Muscle of leg (tissue), 11 donors: Measurements from ENCODE around the gene STXBP3. TPM values are rescaled to one million over a fixed set of nuclear protein-coding genes. Genes with fewer than 3 reads are reported as not detected.
"Not testable (repeated sequence)": the region's sequence is repeated elsewhere in the genome, so short reads cannot be mapped to it uniquely, and the experiment has no call there.

Experiments used
- DNase-seq: peaks from one replicate; pipeline ENCODE4 v3.0.0; 2013
- H3K27ac ChIP-seq: one replicate; pipeline ENCODE4 v1.5.1; 2013; ENCODE audit warnings: mild to moderate bottlenecking, low read length, control low read depth
- H3K27me3 ChIP-seq: one replicate; pipeline ENCODE4 v1.6.1; 2013; ENCODE audit warnings: low read length; ENCODE audit not compliant: control insufficient read depth, insufficient read depth
- H3K36me3 ChIP-seq: one replicate; pipeline ENCODE4 v1.6.1; 2013; ENCODE audit warnings: low read length; ENCODE audit not compliant: control insufficient read depth, insufficient read depth
- H3K4me1 ChIP-seq: one replicate; pipeline ENCODE4 v1.6.1; 2013; ENCODE audit warnings: low read length; ENCODE audit not compliant: control insufficient read depth, insufficient read depth
- H3K4me3 ChIP-seq: one replicate; pipeline ENCODE4 v1.5.1; 2013; ENCODE audit warnings: low read length, control low read depth
- H3K9me3 ChIP-seq: replicated peaks from 2 replicates; pipeline ENCODE4 v1.6.1; 2013; ENCODE audit warnings: low read depth, low read length; ENCODE audit not compliant: control insufficient read depth
- WGBS: methylation state at CpG from one replicate; pipeline ENCODE4 v1.1.5; 2013; ENCODE audit warnings: missing lambda C conversion rate; ENCODE audit not compliant: insufficient coverage; 5-methylcytosine and 5-hydroxymethylcytosine counted together
- polyA plus RNA-seq, 8 donors: library from polyadenylated mRNA; unstranded; fragments of 120-200 nt; gene quantifications; one replicate each; pipeline versions ENCODE4 v1.2.1 to v1.2.3, GENCODE V29; 2013; ENCODE audit warnings: inconsistent platforms in 1 of 8, low replicate concordance in 1 of 8; ENCODE audit not compliant: insufficient read length in 8 of 8, insufficient read depth in 1 of 8
- total RNA-seq: library from RNA; stranded (reverse); fragments of 120-200 nt; gene quantifications from one replicate; pipeline ENCODE4 v1.2.4, GENCODE V29; 2013

Gene STXBP3
- total and polyA plus RNA-seq, 9 donors, result 23.7 to 32.9 (median 27.4) TPM

- Histone ChIP-seq H3K27me3 (no peaks in the 10 kb centered on the region), H3K4me1 (no peaks in the 10 kb centered on the region), H3K27ac (no peak overlapping the region), H3K9me3 (no peaks in the 10 kb centered on the region), H3K36me3 (peaks cover 7% of the 10 kb centered on the region), H3K4me3 (no peak overlapping the region)
- DNase-seq, result no peak
These were observed 12.3 kb downstream of the STXBP3 start for GRCh38 chr1:108758796-108759195.

GRCh38 chr1:108767115-108767514, 20.6 kb downstream of the STXBP3 start:
- no CpG with 5 or more reads among the region's 1 CpG for WGBS
- peak overlapping the region; percentile 6 for H3K27ac ChIP-seq
- no peaks in the 10 kb centered on the region for H3K9me3 ChIP-seq
- DNase-seq, result no peak
- H3K4me1 ChIP-seq, result no peaks in the 10 kb centered on the region
- no peaks in the 10 kb centered on the region for H3K27me3 ChIP-seq
- H3K36me3 ChIP-seq, result peaks cover 22% of the 10 kb centered on the region
- no peak overlapping the region for H3K4me3 ChIP-seq

DNA sequence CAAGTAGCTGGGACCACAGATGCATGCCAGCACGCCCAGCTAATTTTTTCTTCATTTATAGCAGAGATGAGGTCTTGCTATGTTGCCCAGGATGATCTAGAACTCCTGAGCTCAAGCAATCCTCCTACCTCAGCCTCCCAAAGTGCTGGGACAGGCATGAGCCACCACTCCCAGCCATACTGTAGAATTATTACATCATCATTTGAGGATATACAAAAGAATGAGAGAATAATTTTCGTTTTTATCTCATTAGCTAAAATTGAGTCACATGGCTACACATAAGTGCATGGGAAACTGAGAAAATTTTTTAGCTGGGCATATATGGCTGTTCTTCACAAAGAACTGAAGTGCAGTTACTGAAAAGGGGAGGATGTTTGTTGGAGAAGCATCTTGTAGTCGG, 21.2 kb downstream of the STXBP3 start:
- H3K4me3 ChIP-seq, result no peak overlapping the region
- no peaks in the 10 kb centered on the region for H3K27me3 ChIP-seq
- peaks cover 22% of the 10 kb centered on the region for H3K36me3 ChIP-seq
- no peak overlapping the region for H3K27ac ChIP-seq
- no peaks in the 10 kb centered on the region for H3K9me3 ChIP-seq
- no CpG with 5 or more reads among the region's 3 CpGs for WGBS
- DNase-seq, result no peak
- no peaks in the 10 kb centered on the region for H3K4me1 ChIP-seq

DNA sequence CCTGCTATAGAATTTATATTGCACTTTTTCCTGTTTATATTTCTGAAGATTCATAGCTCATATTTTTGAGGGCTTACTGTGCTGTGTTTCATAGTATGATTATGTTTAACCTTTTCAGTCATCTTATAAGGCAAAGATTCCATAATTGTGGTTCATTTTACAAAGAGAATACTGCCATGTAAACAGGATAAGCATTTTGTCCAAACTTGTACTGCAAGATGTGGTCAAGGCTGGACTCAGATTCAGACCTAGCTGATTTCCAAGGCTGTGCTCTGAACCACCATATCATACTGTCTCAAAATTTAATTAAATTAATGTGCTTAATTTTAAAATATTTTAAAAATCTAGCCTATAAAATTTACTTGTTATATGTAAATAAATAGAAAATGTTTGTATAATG, 31.4 kb downstream of the STXBP3 start:
- H3K27me3 ChIP-seq, result no peaks in the 10 kb centered on the region
- H3K27ac ChIP-seq, result no peak overlapping the region
- no peak for DNase-seq
- H3K36me3 ChIP-seq, result peaks cover 12% of the 10 kb centered on the region
- no peaks in the 10 kb centered on the region for H3K9me3 ChIP-seq
- H3K4me3 ChIP-seq, result no peak overlapping the region
- H3K4me1 ChIP-seq, result no peaks in the 10 kb centered on the region

GRCh38 chr1:108779455-108779854, 33.0 kb downstream of the STXBP3 start:
- Histone ChIP-seq H3K27me3 (no peaks in the 10 kb centered on the region), H3K9me3 (no peaks in the 10 kb centered on the region), H3K4me3 (no peak overlapping the region), H3K27ac (no peak overlapping the region), H3K36me3 (peaks cover 9% of the 10 kb centered on the region), H3K4me1 (no peaks in the 10 kb centered on the region)
- DNase-seq, result no peak

GRCh38 chr1:108780937-108781574, 34.6 kb downstream of the STXBP3 start:
- H3K27ac ChIP-seq, result no peak overlapping the region
- DNase-seq, result no peak
- H3K9me3 ChIP-seq, result peaks cover 14% of the 10 kb centered on the region
- no peak overlapping the region for H3K4me3 ChIP-seq
- WGBS, result no CpG with 5 or more reads among the region's 3 CpGs
- peaks cover 25% of the 10 kb centered on the region for H3K36me3 ChIP-seq
- H3K27me3 ChIP-seq, result no peaks in the 10 kb centered on the region
- H3K4me1 ChIP-seq, result no peaks in the 10 kb centered on the region

DNA sequence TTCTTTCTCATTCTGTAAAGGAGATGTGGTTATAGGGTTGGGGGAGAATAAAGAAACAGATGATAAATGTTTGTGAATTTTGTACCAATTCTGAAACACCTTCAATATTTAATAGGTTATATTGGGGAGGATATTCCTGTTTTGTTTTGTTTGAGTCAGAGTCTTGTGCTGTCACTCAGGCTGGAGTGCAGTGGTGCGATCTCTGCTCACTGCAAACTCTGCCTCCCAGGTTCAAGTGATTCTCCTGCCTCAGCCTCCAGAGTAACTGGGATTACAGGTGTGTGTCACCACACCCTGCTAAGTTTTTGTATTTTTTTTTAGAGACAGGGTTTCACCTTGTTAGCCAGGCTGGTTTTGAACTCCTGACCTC, 35.1 kb downstream of the STXBP3 start:
- H3K36me3 ChIP-seq, result peaks cover 28% of the 10 kb centered on the region
- DNase-seq, H3K27me3 ChIP-seq, H3K27ac ChIP-seq, H3K4me1 ChIP-seq, H3K4me3 ChIP-seq: not testable (repeated sequence)
- no CpG with 5 or more reads among the region's 1 CpG for WGBS
- peaks cover 14% of the 10 kb centered on the region for H3K9me3 ChIP-seq

DNA sequence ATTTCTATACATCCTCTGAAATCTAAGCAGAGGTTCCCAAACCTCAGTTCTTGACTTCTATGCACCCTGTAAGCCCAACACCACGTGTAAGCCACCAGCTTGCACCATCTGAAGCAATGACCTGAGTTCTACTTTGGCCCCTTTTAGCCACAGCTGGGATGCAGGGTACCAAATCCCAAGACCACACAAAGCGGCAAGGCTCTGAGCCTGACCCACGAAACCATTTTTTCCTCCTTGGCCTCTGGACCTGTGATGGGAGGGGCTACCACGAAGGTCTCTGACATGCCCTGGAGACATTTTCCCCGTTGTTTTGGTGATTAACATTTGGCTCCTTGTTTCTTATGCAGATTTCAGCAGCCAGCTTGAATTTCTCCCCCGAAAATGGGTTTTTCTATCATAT, 38.8 kb downstream of the STXBP3 start:
- 95% methylated on average over 5 of the region's 6 CpGs for WGBS
- no peak for DNase-seq
- Histone ChIP-seq H3K4me3 (no peak overlapping the region), H3K9me3 (peaks cover 14% of the 10 kb centered on the region), H3K27ac (no peak overlapping the region), H3K4me1 (no peaks in the 10 kb centered on the region), H3K27me3 (no peaks in the 10 kb centered on the region), H3K36me3 (peaks cover 23% of the 10 kb centered on the region)

DNA sequence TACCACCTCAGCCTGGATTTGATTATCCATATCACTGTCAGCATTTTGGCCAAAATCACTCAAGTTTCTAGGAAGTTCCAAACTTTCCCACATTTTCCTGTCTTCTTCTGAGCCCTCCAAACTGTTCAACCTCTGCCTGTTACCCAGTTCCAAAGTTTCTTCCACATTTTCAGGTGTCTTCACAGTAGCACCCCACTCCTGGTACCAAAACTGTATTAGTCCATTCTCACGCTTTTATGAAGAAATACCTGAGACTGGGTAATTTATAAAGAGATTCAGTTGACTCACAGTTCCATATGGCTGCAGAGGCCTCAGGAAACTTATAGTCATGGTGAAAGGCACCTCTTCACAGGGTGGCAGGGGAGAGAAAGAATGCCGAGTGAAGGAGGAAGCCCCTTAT, 39.4 kb downstream of the STXBP3 start:
- Histone ChIP-seq H3K27ac (no peak overlapping the region), H3K4me3 (no peak overlapping the region), H3K36me3 (peaks cover 23% of the 10 kb centered on the region), H3K4me1 (no peaks in the 10 kb centered on the region), H3K27me3 (no peaks in the 10 kb centered on the region), H3K9me3 (peaks cover 14% of the 10 kb centered on the region)
- DNase-seq, result no peak
- WGBS, result no CpG with 5 or more reads among the region's 2 CpGs

DNA sequence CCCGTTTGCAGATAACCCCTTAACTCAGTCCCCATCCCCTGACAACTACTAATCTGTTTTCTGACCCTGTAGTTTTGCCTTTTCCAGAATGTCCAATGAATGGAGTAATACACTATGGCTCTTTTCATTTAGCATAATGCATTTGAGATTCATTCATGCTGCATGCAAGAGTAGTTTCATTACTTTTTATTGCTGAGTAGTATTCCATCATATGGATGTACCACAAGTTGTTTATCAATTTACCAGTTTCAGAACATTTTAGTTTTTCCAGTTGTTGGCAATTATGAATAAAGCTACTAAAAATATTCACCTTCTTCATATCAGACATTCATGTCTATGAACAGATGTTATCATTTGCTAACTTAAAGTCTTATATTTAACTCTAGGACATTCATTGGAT, 45.3 kb downstream of the STXBP3 start:
- Histone ChIP-seq H3K4me1 (no peaks in the 10 kb centered on the region), H3K4me3 (no peak overlapping the region), H3K36me3 (peaks cover 9% of the 10 kb centered on the region), H3K27me3 (no peaks in the 10 kb centered on the region), H3K9me3 (peaks cover 11% of the 10 kb centered on the region), H3K27ac (no peak overlapping the region)
- no peak for DNase-seq
- 100% methylated on average over 1 of the region's 1 CpG for WGBS

GRCh38 chr1:108792420-108792819, 45.9 kb downstream of the STXBP3 start:
- Histone ChIP-seq H3K27me3 (no peaks in the 10 kb centered on the region), H3K4me1 (no peaks in the 10 kb centered on the region), H3K36me3 (peaks cover 12% of the 10 kb centered on the region), H3K9me3 (peaks cover 11% of the 10 kb centered on the region), H3K27ac (no peak overlapping the region), H3K4me3 (no peak overlapping the region)
- DNase-seq, result no peak
- 100% methylated on average over 1 of the region's 2 CpGs for WGBS
